GM12878 (cell line): ENCODE results near the gene TMEM176A. TPM values are rescaled to one million over a fixed set of nuclear protein-coding genes. Genes with fewer than 3 reads are reported as not detected.

Experiments
- ATAC-seq: fragments of 200-7000 bp; cut with Tn5 transposase; 3 replicates; pipeline ENCODE4 v1.9.1; 2020; ENCODE audit warnings: mild to moderate bottlenecking, moderate library complexity
- BruUV-seq: library from RNA; stranded (reverse); fragments of 400-500 nt; replicated peaks from 2 replicates; lab custom pipeline; 2021; lab: Mats Ljungman, UMichigan
- CTCF ChIA-PET: fragments of 300-600 bp; sonication (Branson Sonifier 250); formaldehyde crosslinking; extraction: SDS; loops from one replicate; lab custom pipeline; 2021; ENCODE audit warnings: inconsistent platforms; lab: Yijun Ruan, JAX
- POLR2A ChIA-PET: fragments of 350-600 bp; formaldehyde crosslinking; extraction: SDS; loops from one replicate; lab custom pipeline; 2021; ENCODE audit warnings: inconsistent platforms; lab: Charles Lee
- RAD21 ChIA-PET: fragments of 300-600 bp; sonication (Branson Sonifier 250); formaldehyde crosslinking; loops from one replicate; lab custom pipeline; 2023; ENCODE audit warnings: antibody characterized with exemption; ENCODE audit not compliant: unreplicated experiment; lab: Charles Lee
- SMC1A ChIA-PET: fragments of 300-600 bp; sonication (Branson Sonifier 250); formaldehyde crosslinking; loops from one replicate; lab custom pipeline; 2023; ENCODE audit not compliant: unreplicated experiment, uncharacterized antibody; lab: Charles Lee
- DNase-seq: peaks from one replicate; pipeline ENCODE4 v3.0.0-alpha.2; 2011; ENCODE audit warnings: low read depth, low spot score
- FAIRE-seq: peaks from 3 replicates; lab custom pipeline; 2011; peaks lifted over from hg19 to GRCh38; lab: Jason Lieb, UNC
- H2AFZ ChIP-seq: 2 replicates; pipeline ENCODE4 v1.6.0; 2011; ENCODE audit warnings: low read depth, low read length, control low read depth; ENCODE audit not compliant: control insufficient read depth
- H3K27ac ChIP-seq: 2 replicates; pipeline ENCODE4 v1.5.1; 2011; ENCODE audit warnings: control low read depth; ENCODE audit not compliant: control insufficient read depth, insufficient read depth
- H3K27me3 ChIP-seq, 2 experiments: replicated peaks in 1 of 2; 2 replicates each; pipeline versions ENCODE4 v1.6.0 to v1.6.1; 2011; ENCODE audit warnings: low read length in 1 of 2; ENCODE audit not compliant: control insufficient read depth in 2 of 2, insufficient read depth in 2 of 2
- H3K36me3 ChIP-seq, 2 experiments: 2 replicates each; pipeline ENCODE4 v1.5.1; 2011; ENCODE audit warnings: low read length in 1 of 2; ENCODE audit not compliant: control insufficient read depth in 2 of 2, insufficient read depth in 2 of 2
- H3K4me1 ChIP-seq: 2 replicates; pipeline ENCODE4 v1.6.1; 2011; ENCODE audit warnings: mild to moderate bottlenecking, low read length, moderate library complexity, mixed read lengths; ENCODE audit not compliant: control insufficient read depth, insufficient read depth
- H3K4me2 ChIP-seq: 2 replicates; pipeline ENCODE4 v1.6.0; 2011; ENCODE audit warnings: control low read depth; ENCODE audit not compliant: control insufficient read depth, insufficient read depth
- H3K4me3 ChIP-seq: fragments of 200-600 bp; sonication (generic); 2 replicates; pipeline ENCODE4 v1.5.1; 2016
- H3K79me2 ChIP-seq: 2 replicates; pipeline ENCODE4 v1.6.0; 2011; ENCODE audit warnings: low read length; ENCODE audit not compliant: control insufficient read depth, insufficient read depth
- H3K9ac ChIP-seq: 2 replicates; pipeline ENCODE4 v1.8.0; 2011; ENCODE audit warnings: low read length, control low read depth, mixed read lengths; ENCODE audit not compliant: control insufficient read depth, insufficient read depth
- H3K9me3 ChIP-seq: replicated peaks from 3 replicates; pipeline ENCODE4 v1.5.1; 2011; ENCODE audit warnings: mild to moderate bottlenecking, low read length; ENCODE audit not compliant: control insufficient read depth, insufficient read depth
- H4K20me1 ChIP-seq: 2 replicates; pipeline ENCODE4 v1.6.0; 2011; ENCODE audit not compliant: control insufficient read depth, insufficient read depth
- ATF7 ChIP-seq: fragments of 450-650 bp; IDR thresholded peaks from 2 replicates; pipeline ENCODE4 v1.6.1; 2016; ENCODE audit warnings: low read depth, mild to moderate bottlenecking
- BHLHE40 ChIP-seq, 2 experiments: fragments of 450-650 bp in 1 of 2; IDR thresholded peaks; 2 replicates each; pipeline ENCODE4 v1.6.1; 2011 to 2017; ENCODE audit warnings: low read depth in 2 of 2, borderline replicate concordance in 1 of 2, improper control_type of control experiment in 1 of 2, low read length in 1 of 2, mild to moderate bottlenecking in 1 of 2
- DPF2 ChIP-seq: fragments of 450-650 bp; IDR thresholded peaks from 2 replicates; pipeline ENCODE4 v1.6.1; 2017; ENCODE audit warnings: mild to moderate bottlenecking
- IKZF1 ChIP-seq: fragments of 450-650 bp; conservative IDR thresholded peaks from 2 replicates; pipeline ENCODE4 v1.6.1; 2017; ENCODE audit warnings: antibody characterized with exemption, mild to moderate bottlenecking
- IRF3 ChIP-seq: fragments of 450-650 bp; IDR thresholded peaks from 2 replicates; pipeline ENCODE4 v1.6.1; 2014; ENCODE audit warnings: mild to moderate bottlenecking
- NFIC ChIP-seq: IDR thresholded peaks from 2 replicates; pipeline ENCODE4 v1.6.1; 2012; ENCODE audit warnings: low read depth, mild to moderate bottlenecking, inconsistent platforms, low read length, moderate library complexity
- SPI1 ChIP-seq: IDR thresholded peaks from 2 replicates; pipeline ENCODE4 v1.6.1; 2011; ENCODE audit warnings: low read depth, mild to moderate bottlenecking, low read length, moderate library complexity, borderline replicate concordance; ENCODE audit not compliant: insufficient read depth
- TBL1XR1 ChIP-seq: IDR thresholded peaks from 2 replicates; pipeline ENCODE4 v1.6.1; 2012; ENCODE audit warnings: low read depth, low read length, improper control_type of control experiment
- USF2 ChIP-seq: IDR thresholded peaks from 2 replicates; pipeline ENCODE4 v1.6.1; 2011; ENCODE audit warnings: low read depth, low read length, improper control_type of control experiment, borderline replicate concordance
- WGBS: methylation state at CpG from one replicate; pipeline ENCODE4 v1.1.6; 2016; ENCODE audit warnings: low lambda C conversion rate; ENCODE audit not compliant: insufficient replicate concordance, insufficient coverage; ENCODE audit errors: missing lambda C conversion rate; 5-methylcytosine and 5-hydroxymethylcytosine counted together
- in situ Hi-C: fragments of 300-500 bp; cut with MboI; formaldehyde crosslinking; loops from 9 replicates; pipeline ENCODE4 v1.14.3; 2018; ENCODE audit warnings: mixed read lengths
- intact Hi-C: fragments of 100-400 bp; cut with micrococcal nuclease; formaldehyde crosslinking; loops from one replicate; pipeline ENCODE4 v1.14.2; 2022; ENCODE audit not compliant: unreplicated experiment
- polyA plus RNA-seq, 11 experiments: library from polyadenylated mRNA; depleted of rRNA in 4 of 11; unstranded in 6 of 11; stranded (reverse) in 5 of 11; fragments of >200 nt; fragmentation: Nextera tagmentation in 4 of 11; fragmentation: Illumina TruSeq in 1 of 11; extraction: Ambion mirVana in 4 of 11; extraction: Trizol in 1 of 11; gene quantifications; 1 replicate in 1 of 11; 2 replicates in 10 of 11; pipeline versions ENCODE4 v1.2.1 to v1.2.3, GENCODE V29; 2011 to 2016; ENCODE audit warnings: inconsistent platforms in 2 of 11, missing spikeins in 2 of 11, low read depth in 1 of 11
- total RNA-seq, 4 experiments: library from RNA; depleted of rRNA in 3 of 4; stranded (reverse); fragments of >200 nt in 3 of 4; fragmentation: Illumina TruSeq in 1 of 4; extraction: Trizol in 1 of 4; gene quantifications; 2 replicates each; pipeline versions ENCODE4 v1.2.1 to v1.2.3, GENCODE V29; 2013 to 2021
- TF ChIP-seq, protein P1 (sequence below): fragments of 450-650 bp; IDR thresholded peaks from 2 replicates; pipeline ENCODE4 v1.6.1; 2016; ENCODE audit warnings: mild to moderate bottlenecking, moderate library complexity, borderline replicate concordance
- TF ChIP-seq, protein P2 (sequence below): fragments of 450-650 bp; IDR thresholded peaks from 2 replicates; pipeline ENCODE4 v1.6.1; 2016; ENCODE audit warnings: mild to moderate bottlenecking
- TF ChIP-seq, protein P3 (sequence below): fragments of 450-650 bp; IDR thresholded peaks from 2 replicates; pipeline ENCODE4 v1.6.1; 2018; ENCODE audit warnings: mild to moderate bottlenecking, low read depth, moderate library complexity; ENCODE audit not compliant: partially characterized antibody

The TMEM176A gene
- total and polyA plus RNA-seq, 10 of the 15 experiments (the other 5 are each of a cell fraction or from before 2014, with no cell fraction given) = not detected

GRCh38 chr7:150854066-150855000, 53.8 kb downstream of the TMEM176A start:
- SMC1A ChIA-PET = no interaction called here
- H3K4me1 ChIP-seq = no peaks in the 10 kb centered on the region
- ATAC-seq (no peak), FAIRE-seq (no peak), DNase-seq (no peak)
- POLR2A ChIA-PET = no interaction called here
- in situ Hi-C loops (no loop called here), intact Hi-C loops (no loop called here)
- no peak overlapping the region for H3K27ac ChIP-seq
- no TSS peak for BruUV-seq
- H3K9ac ChIP-seq = no peak overlapping the region
- CTCF ChIA-PET = no interaction called here
- RAD21 ChIA-PET = no interaction called here
- H3K27me3 ChIP-seq = peaks cover 2 to 4% of the 10 kb centered on the region in 2 experiments
- H3K4me3 ChIP-seq = no peak overlapping the region
- H3K9me3 ChIP-seq = no peaks in the 10 kb centered on the region
- no peaks in the 10 kb centered on the region for H3K79me2 ChIP-seq
- 25% methylated on average over 19 of the region's 19 CpGs for WGBS
- H3K4me2 ChIP-seq = no peak overlapping the region
- no peak overlapping the region for H2AFZ ChIP-seq
- no peaks in the 10 kb centered on the region for H3K36me3 ChIP-seq
- no peaks in the 10 kb centered on the region for H4K20me1 ChIP-seq
- TF ChIP-seq, protein P1, sequence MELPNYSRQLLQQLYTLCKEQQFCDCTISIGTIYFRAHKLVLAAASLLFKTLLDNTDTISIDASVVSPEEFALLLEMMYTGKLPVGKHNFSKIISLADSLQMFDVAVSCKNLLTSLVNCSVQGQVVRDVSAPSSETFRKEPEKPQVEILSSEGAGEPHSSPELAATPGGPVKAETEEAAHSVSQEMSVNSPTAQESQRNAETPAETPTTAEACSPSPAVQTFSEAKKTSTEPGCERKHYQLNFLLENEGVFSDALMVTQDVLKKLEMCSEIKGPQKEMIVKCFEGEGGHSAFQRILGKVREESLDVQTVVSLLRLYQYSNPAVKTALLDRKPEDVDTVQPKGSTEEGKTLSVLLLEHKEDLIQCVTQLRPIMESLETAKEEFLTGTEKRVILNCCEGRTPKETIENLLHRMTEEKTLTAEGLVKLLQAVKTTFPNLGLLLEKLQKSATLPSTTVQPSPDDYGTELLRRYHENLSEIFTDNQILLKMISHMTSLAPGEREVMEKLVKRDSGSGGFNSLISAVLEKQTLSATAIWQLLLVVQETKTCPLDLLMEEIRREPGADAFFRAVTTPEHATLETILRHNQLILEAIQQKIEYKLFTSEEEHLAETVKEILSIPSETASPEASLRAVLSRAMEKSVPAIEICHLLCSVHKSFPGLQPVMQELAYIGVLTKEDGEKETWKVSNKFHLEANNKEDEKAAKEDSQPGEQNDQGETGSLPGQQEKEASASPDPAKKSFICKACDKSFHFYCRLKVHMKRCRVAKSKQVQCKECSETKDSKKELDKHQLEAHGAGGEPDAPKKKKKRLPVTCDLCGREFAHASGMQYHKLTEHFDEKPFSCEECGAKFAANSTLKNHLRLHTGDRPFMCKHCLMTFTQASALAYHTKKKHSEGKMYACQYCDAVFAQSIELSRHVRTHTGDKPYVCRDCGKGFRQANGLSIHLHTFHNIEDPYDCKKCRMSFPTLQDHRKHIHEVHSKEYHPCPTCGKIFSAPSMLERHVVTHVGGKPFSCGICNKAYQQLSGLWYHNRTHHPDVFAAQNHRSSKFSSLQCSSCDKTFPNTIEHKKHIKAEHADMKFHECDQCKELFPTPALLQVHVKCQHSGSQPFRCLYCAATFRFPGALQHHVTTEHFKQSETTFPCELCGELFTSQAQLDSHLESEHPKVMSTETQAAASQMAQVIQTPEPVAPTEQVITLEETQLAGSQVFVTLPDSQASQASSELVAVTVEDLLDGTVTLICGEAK = no peak
- TF ChIP-seq IRF3 = no peak
- TF ChIP-seq SPI1 = no peak
- no peak for TF ChIP-seq ATF7
- no peak for TF ChIP-seq IKZF1
- TF ChIP-seq BHLHE40 (IDR thresholded peaks at IDR 0.05; ENCODE audit: borderline replicate concordance in 1 of 2, low read depth in 2 of 2, low read length in 1 of 2) = no peak
- TF ChIP-seq USF2 = no peak
- TF ChIP-seq NFIC = no peak
- TF ChIP-seq TBL1XR1 = no peak
- TF ChIP-seq, protein P2, sequence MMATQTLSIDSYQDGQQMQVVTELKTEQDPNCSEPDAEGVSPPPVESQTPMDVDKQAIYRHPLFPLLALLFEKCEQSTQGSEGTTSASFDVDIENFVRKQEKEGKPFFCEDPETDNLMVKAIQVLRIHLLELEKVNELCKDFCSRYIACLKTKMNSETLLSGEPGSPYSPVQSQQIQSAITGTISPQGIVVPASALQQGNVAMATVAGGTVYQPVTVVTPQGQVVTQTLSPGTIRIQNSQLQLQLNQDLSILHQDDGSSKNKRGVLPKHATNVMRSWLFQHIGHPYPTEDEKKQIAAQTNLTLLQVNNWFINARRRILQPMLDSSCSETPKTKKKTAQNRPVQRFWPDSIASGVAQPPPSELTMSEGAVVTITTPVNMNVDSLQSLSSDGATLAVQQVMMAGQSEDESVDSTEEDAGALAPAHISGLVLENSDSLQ = no peak
- TF ChIP-seq, protein P3, sequence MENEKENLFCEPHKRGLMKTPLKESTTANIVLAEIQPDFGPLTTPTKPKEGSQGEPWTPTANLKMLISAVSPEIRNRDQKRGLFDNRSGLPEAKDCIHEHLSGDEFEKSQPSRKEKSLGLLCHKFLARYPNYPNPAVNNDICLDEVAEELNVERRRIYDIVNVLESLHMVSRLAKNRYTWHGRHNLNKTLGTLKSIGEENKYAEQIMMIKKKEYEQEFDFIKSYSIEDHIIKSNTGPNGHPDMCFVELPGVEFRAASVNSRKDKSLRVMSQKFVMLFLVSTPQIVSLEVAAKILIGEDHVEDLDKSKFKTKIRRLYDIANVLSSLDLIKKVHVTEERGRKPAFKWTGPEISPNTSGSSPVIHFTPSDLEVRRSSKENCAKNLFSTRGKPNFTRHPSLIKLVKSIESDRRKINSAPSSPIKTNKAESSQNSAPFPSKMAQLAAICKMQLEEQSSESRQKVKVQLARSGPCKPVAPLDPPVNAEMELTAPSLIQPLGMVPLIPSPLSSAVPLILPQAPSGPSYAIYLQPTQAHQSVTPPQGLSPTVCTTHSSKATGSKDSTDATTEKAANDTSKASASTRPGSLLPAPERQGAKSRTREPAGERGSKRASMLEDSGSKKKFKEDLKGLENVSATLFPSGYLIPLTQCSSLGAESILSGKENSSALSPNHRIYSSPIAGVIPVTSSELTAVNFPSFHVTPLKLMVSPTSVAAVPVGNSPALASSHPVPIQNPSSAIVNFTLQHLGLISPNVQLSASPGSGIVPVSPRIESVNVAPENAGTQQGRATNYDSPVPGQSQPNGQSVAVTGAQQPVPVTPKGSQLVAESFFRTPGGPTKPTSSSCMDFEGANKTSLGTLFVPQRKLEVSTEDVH = no peak
- no peak for TF ChIP-seq DPF2
